Measurements from ENCODE around the gene CYP8B1. TPM values are rescaled to one million over a fixed set of nuclear protein-coding genes. Genes with fewer than 3 reads are reported as not detected.

Gene CYP8B1
- polyA plus RNA-seq, 1 donor (not counting 4 experiments of a cell fraction or from before 2014, with no cell fraction given): not detected

GRCh38 chr3:42844815-42845214, 30.9 kb downstream of the CYP8B1 start:
- H3K9me3 ChIP-seq (ENCODE audit: control insufficient read depth, low read depth, low read length): no peaks in the 10 kb centered on the region
- no peaks in the 10 kb centered on the region for H3K79me2 ChIP-seq (ENCODE audit: control insufficient read depth, insufficient read depth, low read length)
- H3K36me3 ChIP-seq (ENCODE audit: control insufficient read depth in 2 of 2, extremely low read depth in 1 of 2, insufficient read depth in 2 of 2, low read length in 2 of 2): no peaks in the 10 kb centered on the region
- H4K20me1 ChIP-seq (ENCODE audit: control insufficient read depth, extremely low read depth, insufficient read depth, low read length): no peaks in the 10 kb centered on the region
- H2AFZ ChIP-seq (ENCODE audit: control insufficient read depth, low read length): no peak overlapping the region
- dilution Hi-C loops (cut with MboI; ENCODE audit: extremely low pct_ligation_motif_present, low sequenced_read_pairs): no loop called here
- no peak overlapping the region for H3K9ac ChIP-seq (ENCODE audit: control insufficient read depth, extremely low read depth, insufficient read depth, low read length)
- no peak for FAIRE-seq
- H3K4me3 ChIP-seq (ENCODE audit: control insufficient read depth in 2 of 3, extremely low read depth in 1 of 3, insufficient read depth in 2 of 3, low read depth in 1 of 3, low read length in 3 of 3): no peak overlapping the region
- H3K9me1 ChIP-seq (ENCODE audit: control insufficient read depth, extremely low read depth, insufficient read depth, low read length): no peaks in the 10 kb centered on the region
- TF ChIP-seq EZH2 (IDR thresholded peaks at IDR 0.05; ENCODE audit: low read length) (no peak), CTCF (optimal IDR thresholded peaks at IDR 0.05 in 1 of 3, IDR thresholded peaks at IDR 0.05 in 1 of 3, conservative IDR thresholded peaks at IDR 0.05 in 1 of 3; ENCODE audit: extremely low read depth in 1 of 3, insufficient read depth in 2 of 3, low read length in 3 of 3) (no peak)
- no peak overlapping the region for H3K27ac ChIP-seq (ENCODE audit: control insufficient read depth, insufficient read depth, low read length)
- H3K4me2 ChIP-seq (ENCODE audit: control insufficient read depth, extremely low read depth, insufficient read depth, low read depth, low read length): no peak overlapping the region
- H3K4me1 ChIP-seq (ENCODE audit: control insufficient read depth, extremely low read depth, insufficient read depth, low read length): no peaks in the 10 kb centered on the region
- peaks cover 7% of the 10 kb centered on the region for H3K27me3 ChIP-seq (ENCODE audit: control insufficient read depth, extremely low read depth, insufficient read depth, low read length)
- DNase-seq (ENCODE audit: low read depth, low spot score): no peak

- DNase-seq (ENCODE audit: low read depth, low spot score): no peak
- Histone ChIP-seq H3K9ac (ENCODE audit: control insufficient read depth, extremely low read depth, insufficient read depth, low read length) (no peak overlapping the region), H2AFZ (ENCODE audit: control insufficient read depth, low read length) (no peak overlapping the region), H4K20me1 (ENCODE audit: control insufficient read depth, extremely low read depth, insufficient read depth, low read length) (no peaks in the 10 kb centered on the region), H3K9me1 (ENCODE audit: control insufficient read depth, extremely low read depth, insufficient read depth, low read length) (no peaks in the 10 kb centered on the region), H3K4me2 (ENCODE audit: control insufficient read depth, extremely low read depth, insufficient read depth, low read depth, low read length) (no peak overlapping the region), H3K4me1 (ENCODE audit: control insufficient read depth, extremely low read depth, insufficient read depth, low read length) (no peaks in the 10 kb centered on the region), H3K79me2 (ENCODE audit: control insufficient read depth, insufficient read depth, low read length) (no peaks in the 10 kb centered on the region), H3K36me3 (ENCODE audit: control insufficient read depth in 2 of 2, extremely low read depth in 1 of 2, insufficient read depth in 2 of 2, low read length in 2 of 2) (no peaks in the 10 kb centered on the region), H3K27me3 (ENCODE audit: control insufficient read depth, extremely low read depth, insufficient read depth, low read length) (peaks cover 7% of the 10 kb centered on the region), H3K4me3 (ENCODE audit: control insufficient read depth in 2 of 3, extremely low read depth in 1 of 3, insufficient read depth in 2 of 3, low read depth in 1 of 3, low read length in 3 of 3) (no peak overlapping the region), H3K9me3 (ENCODE audit: control insufficient read depth, low read depth, low read length) (no peaks in the 10 kb centered on the region), H3K27ac (ENCODE audit: control insufficient read depth, insufficient read depth, low read length) (no peak overlapping the region)
- TF ChIP-seq CTCF (optimal IDR thresholded peaks at IDR 0.05 in 1 of 3, IDR thresholded peaks at IDR 0.05 in 1 of 3, conservative IDR thresholded peaks at IDR 0.05 in 1 of 3; ENCODE audit: extremely low read depth in 1 of 3, insufficient read depth in 2 of 3, low read length in 3 of 3) (no peak), EZH2 (IDR thresholded peaks at IDR 0.05; ENCODE audit: low read length) (no peak)
- dilution Hi-C loops (cut with MboI; ENCODE audit: extremely low pct_ligation_motif_present, low sequenced_read_pairs): no loop called here
- no peak for FAIRE-seq
Measured at GRCh38 chr3:42844412-42844713, 31.3 kb downstream of the CYP8B1 start.

Data from keratinocyte (primary cell).